ENCODE results near the gene NOTUM. TPM values are rescaled to one million over a fixed set of nuclear protein-coding genes. Genes with fewer than 3 reads are reported as not detected.
A peak's percentile ranks its signal among the peaks of the same experiment; 100 is the strongest.

The NOTUM gene
- total and polyA plus RNA-seq, 9 of the 15 experiments (the other 6 are each of a cell fraction or from before 2014, with no cell fraction given) = 0.03 to 14.0 (median 4.1) TPM

DNA sequence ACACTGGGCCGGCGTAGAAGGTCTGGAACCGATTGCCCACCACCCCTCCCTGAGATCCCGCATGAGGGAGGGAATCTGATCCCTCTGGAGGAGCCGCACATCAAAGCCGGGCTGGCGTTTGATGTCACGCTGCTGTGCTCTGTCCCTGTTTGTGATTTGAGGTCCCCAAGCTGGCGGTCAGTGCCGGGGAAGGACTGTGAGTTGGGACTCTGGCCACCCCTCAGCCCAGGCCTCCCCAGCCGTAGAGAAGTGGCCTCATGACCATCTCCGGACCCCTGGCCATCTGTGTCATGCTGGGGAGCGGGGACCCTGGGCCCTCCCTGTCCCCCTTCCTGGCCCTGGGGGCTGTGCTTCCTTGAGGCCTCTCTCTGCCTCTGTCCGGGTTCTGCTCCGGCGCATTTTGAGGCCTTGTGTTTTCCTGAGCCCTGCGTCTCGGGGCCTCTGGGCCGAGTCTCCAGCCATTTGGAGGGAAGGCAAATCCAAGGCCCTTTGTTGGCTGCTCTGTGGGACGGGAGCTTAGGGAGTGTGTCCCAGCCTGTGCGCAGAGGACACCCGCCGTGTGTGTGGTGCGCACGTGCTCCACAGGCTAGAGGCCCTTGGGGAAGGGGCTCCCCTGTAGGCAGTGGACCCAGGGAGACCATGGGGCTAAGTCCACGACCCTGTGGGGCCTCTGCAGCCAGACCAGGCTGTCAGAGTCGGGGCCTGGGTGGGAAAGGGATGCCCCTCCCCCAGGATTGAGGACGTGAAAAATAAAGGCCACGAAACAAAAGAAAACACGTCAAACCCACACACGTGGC, 31.5 kb upstream of the NOTUM start:
- Histone ChIP-seq H3K27me3 (ENCODE audit: control insufficient read depth in 2 of 2, insufficient read depth in 2 of 2, low read length in 2 of 2) (no peaks in the 10 kb centered on the region), H3K4me2 (ENCODE audit: insufficient read depth, low read length) (no peak overlapping the region), H2AFZ (ENCODE audit: low read depth, low read length) (no peak overlapping the region), H3K27ac (ENCODE audit: extremely low read depth, low read depth, low read length) (no peak overlapping the region), H3K4me1 (replicated peaks in 1 of 2; ENCODE audit: control insufficient read depth in 2 of 2, insufficient read depth in 2 of 2, low read length in 2 of 2) (peaks cover 0 to 54% of the 10 kb centered on the region in 2 experiments; a peak in 2 of 5 replicates), H3K9me1 (ENCODE audit: control insufficient read depth, insufficient read depth, low read length) (peaks cover 3% of the 10 kb centered on the region), H3K9me3 (replicated peaks; ENCODE audit: control insufficient read depth, insufficient read depth, low read depth, low read length) (no peaks in the 10 kb centered on the region), H4K20me1 (replicated peaks; ENCODE audit: control insufficient read depth, insufficient read depth, low read length) (no peaks in the 10 kb centered on the region), H3K36me3 (ENCODE audit: control insufficient read depth, insufficient read depth, low read length) (peaks cover 10% of the 10 kb centered on the region; the same call in 1 of the 3 replicates), H3K9ac (ENCODE audit: insufficient read depth in 1 of 2, low read depth in 2 of 2, low read length in 2 of 2) (peak overlapping the region in 1 of 2 experiments; percentile 58; a peak in 2 of 4 replicates), H3K4me3 (no peak overlapping the region), H3K79me2 (ENCODE audit: control insufficient read depth, insufficient read depth, low read length) (no peaks in the 10 kb centered on the region)
- intact Hi-C loops (cut with micrococcal nuclease) (no loop called here), in situ Hi-C loops (cut with MboI) (no loop called here)
- TF ChIP-seq TAF1 (IDR thresholded peaks at IDR 0.05; ENCODE audit: control insufficient read depth, extremely low read depth, insufficient read depth, low read length, severe bottlenecking) (no peak), HSF4 (CRISPR knock-in tag; IDR thresholded peaks at IDR 0.05; ENCODE audit: borderline replicate concordance) (no peak), ZNF274 (IDR thresholded peaks at IDR 0.05; ENCODE audit: borderline replicate concordance, low read depth, low read length) (no peak), TAF15 (IDR thresholded peaks at IDR 0.05; ENCODE audit: low read depth, low read length) (no peak)
- POLR2A ChIA-PET = no interaction called here
- ATAC-seq = no peak
- 88% methylated on average over 23 of the region's 31 CpGs for WGBS (ENCODE audit: insufficient coverage, low coverage, missing lambda C conversion rate)
- no TSS peak for BruUV-seq (replicated peaks)
- no peak for FAIRE-seq
- CTCF ChIA-PET (ENCODE audit: low intra/inter-chr PET ratio) = no interaction called here
- no peak for DNase-seq (ENCODE audit: extremely low read depth in 1 of 4, low spot score in 3 of 4)
